Stimulated activated CD4-positive, alpha-beta T cell treated with anti-CD3 and anti-CD28 coated beads, TNF-alpha, amount 100 ng/mL, for 4 hours (primary cell): ENCODE results near the gene CROT.
"Not testable (repeated sequence)": the region's sequence is repeated elsewhere in the genome, so short reads cannot be mapped to it uniquely, and the experiment has no call there.

Experiments used
- DNase-seq, 3 experiments: peaks; one replicate each; pipeline ENCODE4 v3.0.0-alpha.2; 2020; ENCODE audit warnings: low read depth in 3 of 3

CROT gene, protein sequence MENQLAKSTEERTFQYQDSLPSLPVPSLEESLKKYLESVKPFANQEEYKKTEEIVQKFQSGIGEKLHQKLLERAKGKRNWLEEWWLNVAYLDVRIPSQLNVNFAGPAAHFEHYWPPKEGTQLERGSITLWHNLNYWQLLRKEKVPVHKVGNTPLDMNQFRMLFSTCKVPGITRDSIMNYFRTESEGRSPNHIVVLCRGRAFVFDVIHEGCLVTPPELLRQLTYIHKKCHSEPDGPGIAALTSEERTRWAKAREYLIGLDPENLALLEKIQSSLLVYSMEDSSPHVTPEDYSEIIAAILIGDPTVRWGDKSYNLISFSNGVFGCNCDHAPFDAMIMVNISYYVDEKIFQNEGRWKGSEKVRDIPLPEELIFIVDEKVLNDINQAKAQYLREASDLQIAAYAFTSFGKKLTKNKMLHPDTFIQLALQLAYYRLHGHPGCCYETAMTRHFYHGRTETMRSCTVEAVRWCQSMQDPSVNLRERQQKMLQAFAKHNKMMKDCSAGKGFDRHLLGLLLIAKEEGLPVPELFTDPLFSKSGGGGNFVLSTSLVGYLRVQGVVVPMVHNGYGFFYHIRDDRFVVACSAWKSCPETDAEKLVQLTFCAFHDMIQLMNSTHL

DNA sequence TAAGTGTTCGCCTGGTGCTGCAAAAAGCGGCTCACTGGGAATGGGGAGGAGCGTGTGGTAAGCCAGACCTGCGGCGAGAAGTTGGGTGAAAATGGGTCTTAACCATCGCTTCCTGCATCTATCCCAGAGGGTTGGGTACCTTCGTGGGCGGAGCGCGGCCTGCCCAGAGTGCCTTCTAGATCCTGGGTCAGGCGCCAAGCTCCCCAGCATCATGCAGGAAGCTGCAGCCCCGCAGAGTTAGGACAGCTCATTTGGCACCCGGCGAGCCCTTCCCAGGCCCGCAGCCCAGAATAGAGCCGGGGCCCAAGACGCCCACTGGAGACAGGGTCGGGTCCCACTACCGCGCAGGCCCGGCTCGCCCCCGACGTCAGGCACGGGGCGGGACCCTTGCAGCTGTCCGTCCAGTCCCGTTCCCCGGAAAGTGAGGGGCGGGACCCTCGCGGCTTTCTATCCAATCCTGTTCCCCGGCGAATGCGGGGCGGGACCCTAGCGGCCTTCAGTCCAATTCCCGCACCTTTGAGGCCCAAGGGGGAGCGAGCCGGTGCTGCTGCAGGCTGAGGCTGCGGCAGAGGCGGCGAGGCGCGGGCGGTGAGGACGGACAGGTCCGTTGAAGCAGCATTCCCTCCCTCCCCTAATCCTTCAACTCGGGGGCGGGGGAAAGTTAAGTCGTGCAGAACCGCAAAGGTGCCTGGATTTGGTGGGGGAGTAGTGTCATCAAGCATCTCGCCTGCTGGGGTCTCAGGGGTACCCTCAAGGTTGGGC is at the start of gene CROT:
Gene CROT, plus strand, starts transcription at position 499 of the 762 bp plus-strand sequence. CDS start 3,405 bp downstream, outside the sequence.
- peak; percentile 85 to 91 (median 87) for DNase-seq

DNA sequence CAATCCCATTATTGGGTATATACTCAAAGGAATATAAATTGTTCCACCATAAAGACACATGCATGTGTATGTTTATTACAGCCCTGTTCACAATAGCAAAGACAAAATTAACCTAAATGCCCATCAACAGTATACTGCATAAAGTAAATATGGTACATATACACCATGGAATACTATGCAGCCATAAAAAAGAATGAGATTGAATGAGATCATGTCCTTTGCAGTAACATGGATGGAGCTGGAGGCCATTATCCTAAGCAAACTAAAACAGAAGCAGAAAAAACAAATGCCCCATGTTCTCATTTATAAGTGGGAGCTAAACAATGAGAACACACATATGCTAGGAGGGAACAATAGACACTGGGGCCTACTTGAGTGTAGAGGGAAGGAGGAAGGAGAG is 44.7 kb upstream of the CROT start:
- no peak for DNase-seq

DNA sequence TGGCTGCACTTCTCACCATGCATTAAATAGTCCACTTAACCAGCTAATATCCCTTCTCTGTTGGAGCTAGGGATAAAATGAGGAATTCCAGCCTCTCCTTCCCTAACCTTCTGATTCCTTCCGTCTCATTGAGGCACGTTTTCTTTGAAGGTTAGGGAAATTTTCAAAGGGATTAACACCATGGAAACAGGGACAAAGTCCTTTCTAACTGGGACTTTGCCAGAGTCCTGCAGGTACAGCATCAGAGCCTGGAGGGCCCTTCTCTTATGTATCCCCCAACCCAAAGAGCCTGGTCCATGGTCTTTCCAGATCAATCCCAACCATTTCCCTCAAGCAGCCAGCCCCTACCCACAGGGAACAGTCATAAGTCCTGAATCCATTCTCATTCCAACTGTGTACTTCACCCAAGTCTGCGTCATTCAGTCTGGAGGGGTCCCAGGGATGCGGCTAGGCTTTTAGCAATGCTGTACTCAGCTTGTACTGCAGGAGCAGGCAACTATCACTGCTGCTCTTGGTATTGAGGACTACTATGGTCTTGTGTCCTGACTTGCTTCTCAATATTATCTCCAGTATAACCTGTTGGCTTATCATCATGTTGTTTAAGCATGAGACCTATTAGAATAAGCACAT is 34.6 kb upstream of the CROT start:
- no peak for DNase-seq

DNA sequence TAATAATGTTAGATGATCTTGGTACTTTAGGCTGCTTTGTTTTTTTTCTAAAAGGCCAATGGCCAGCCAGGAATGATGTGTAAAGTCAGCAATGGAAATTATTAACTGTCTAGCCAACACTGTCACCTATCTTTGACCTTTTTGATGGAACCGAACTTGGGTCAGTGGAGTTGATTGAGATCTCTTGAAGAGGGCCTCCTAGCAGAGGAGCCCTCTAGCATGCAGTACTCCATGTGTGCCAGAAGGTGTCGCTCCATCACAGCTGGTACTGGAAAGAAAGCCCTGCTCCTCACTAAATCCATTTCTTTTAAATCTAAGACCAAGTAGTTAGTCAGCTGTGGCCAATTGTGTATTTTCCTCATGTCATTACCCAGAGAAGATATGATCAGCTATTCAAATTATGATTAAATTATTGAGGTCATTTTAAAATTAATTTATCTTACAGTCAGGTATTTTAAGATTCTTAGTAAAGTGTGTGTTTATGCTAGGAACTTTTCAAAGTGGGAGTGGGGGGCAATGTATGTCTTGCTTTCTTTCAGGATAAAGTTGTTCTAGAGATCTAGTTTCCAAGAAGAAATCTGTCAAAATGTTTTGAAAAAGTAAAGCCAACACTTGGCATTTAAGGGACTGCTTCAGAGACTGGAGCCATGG is 33.1 kb upstream of the CROT start:
- DNase-seq, result peak; percentile 7 to 43 (median 26)

DNA sequence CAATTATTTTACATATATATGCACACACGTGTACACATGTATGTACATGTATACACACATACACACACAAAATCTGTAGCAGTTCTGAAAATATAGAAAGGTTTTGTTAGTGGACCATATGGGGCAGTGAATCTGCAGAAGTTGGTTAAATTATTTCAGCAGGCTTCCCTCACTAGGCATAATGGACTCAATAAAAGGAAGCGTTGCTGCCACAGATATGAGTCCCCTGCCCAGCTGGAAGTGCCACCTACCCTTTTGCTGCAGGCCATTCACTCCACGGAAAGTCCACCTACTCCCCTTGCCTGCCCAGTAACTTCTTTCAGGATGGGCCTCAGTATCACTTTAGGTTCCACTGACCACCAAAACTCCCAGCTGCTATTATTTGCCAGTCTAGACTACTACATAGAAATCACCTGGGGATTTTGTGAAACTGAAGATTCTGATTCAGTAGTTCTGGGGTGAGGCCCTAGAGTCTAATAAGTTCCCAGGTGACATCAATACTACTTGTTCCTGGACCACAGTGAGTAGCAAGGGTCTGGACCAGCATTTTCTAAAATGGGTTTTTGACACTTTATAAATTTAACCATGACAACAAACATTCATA is 29.3 kb upstream of the CROT start:
- DNase-seq, result no peak

DNA sequence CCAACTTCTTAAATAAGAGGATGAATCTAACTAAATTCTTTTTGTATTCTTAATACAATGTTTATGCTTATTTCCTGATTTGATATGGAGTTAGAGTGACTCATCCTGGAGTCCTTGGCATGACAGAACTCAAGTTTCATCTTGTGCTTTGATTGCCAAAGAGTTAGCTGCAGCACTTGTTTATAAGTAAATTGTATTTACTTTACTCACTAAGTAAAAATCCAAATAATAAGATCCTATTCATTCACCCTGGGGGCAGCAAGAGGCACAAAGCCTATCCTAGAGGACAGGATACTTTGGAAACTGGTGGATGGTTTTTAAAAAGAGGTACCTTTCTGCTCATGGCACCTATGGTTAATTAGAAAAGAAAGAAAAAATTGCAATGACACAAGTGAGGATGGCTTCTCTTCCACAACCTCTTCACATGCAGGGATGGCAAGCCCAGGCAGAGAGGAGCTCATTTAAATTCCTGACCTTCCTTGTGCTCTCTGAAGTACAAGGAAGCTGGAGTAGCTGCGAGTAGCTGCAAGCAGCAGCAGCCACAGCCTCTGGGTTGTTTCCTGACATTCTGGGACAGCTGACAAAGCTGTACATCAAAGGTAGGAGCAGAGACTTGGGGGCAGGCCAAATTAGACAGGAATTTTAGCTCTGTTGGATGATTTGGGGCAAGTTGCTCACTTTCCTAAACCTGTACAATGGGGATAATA is 28.5 kb upstream of the CROT start:
- no peak for DNase-seq

DNA sequence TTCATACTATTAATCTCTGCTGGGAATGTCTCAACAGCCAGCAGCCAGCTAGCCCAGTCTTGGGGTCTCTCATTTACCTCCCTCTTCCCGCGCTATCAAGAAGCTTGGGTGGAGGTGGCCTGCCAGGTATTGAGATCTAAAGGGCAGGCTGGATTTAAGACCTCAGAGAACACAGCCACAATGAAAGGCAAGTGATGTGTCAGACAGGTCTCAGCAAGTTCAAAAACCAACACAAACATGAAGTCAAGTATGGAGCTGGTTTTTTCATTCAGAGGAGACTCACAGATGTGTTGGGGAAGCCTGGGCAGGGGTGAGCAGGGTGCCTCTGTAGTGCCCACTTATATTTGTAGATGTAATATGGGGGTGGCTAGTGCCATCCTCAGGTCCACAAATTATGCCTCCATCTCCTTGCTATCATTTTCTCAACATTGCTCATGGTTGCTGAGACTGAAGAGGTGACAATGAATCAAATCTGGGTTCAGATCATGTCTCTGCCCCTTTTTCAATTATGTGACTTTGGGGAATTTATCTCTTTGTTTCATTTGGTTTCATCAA is 27.7 kb upstream of the CROT start:
- DNase-seq, result no peak

DNA sequence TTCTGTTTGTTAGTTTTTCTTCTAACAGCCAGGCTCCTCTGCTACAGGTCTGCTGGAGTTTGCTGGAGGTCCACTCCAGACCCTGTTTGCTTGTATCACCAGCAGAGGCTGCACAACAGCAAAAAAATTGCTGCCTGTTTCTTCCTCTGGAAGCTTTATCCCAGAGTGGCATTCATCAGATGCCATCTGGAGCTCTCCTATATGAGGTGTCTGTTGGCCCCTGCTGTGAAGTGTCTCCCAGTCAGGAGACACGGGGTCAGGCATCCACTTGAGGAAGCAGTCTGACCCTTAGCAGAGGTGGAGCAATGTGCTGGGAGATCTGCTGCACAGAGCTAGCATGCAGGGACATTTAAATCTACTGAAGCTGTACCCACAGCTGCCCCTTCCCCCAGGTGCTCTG is 26.7 kb upstream of the CROT start:
- no peak for DNase-seq

DNA sequence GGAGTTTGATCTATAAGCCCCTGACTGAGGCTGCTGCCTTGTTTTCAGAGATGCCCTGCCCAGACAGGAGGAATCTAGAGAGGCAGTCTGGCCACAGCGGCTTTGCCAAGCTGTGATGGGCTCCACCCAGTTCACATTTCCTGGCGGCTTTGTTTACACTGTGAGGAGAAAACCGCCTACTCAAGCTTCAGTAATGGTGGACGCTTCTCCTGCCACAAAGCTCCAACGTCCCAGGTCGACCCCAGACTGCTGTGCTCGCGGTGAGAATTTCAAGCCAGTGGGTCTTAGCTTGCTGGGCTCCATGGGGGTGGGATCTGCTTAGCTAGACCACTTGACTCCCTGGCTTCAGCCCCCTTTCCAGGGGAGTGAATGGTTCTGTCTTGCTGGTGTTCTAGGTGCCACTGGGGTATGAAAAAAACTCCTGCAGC is 26.3 kb upstream of the CROT start:
- not testable (repeated sequence) for DNase-seq

DNA sequence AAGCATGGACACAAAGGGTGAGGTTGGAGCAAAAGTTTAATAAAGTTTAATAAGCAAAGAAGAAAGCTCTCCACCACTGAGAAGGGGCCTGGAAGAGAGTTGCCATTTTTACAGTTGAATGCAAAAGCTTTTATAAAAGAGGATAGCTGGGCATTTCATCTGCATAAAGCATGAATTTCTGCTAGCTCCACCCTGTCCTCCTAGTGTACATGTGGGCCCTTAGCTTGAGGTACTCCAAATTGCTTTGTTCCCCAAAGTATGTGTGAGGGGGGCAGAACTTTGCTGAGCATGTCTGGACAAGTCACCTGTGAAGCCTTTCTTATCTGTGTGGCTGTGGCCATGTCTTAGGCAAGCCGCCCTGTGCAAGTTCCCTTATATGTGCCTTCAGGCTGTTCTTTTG is 22.6 kb upstream of the CROT start:
- DNase-seq, result no peak

DNA sequence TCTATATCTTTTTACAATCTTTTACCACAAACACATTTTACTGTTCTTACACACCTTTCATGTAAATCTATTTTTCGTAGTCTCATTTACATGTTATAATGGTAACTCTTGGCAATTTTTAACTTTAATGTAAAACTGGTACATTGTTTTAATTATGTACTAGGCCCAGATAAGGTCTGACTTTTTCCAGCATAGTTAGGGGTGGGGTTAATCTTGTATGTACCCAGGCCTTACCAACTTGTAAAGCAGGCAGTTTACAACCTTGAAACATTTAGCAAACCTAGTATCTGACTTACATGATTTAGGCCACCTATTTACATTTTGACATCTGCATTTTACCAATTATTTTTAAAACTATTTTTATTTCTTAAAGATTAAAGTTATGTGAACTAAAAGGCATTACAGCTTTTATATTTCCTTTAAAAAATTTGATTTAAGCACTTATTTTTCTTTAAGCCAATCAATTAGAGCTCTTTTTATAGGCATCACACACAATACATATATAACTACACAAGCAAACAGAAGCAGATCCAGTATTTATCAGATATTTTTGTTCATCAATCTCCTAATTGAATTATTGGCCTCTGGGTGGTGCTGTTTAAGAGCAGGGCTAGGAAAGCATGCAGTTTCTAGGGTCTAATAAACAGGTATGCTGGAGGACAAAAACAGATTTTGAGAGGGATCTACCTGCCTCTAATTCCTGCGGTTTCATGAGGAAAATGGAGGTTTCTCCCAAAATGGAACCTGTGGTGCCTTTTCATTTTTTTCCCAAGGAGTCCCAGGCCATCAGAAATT is 19.7 kb upstream of the CROT start:
- no peak for DNase-seq

DNA sequence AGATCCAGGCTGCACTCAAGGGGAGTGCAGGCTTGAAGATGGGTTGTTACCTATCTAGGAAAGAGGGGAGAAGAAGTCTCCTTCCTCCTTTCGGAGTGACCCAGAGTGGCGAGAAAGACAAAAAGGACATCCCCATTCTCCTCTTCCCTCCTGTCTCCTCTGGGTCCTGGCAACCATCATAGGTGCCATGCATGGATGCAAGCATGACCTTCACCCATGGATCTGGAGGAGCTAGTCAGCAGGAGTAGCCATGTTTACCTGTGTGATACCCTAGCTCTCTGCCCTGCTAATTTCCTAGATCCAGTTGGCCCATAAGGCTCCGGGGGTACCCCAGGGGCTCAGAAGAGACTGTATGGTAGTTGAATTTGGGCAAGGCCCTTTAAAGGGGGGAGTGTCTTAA is 17.2 kb upstream of the CROT start:
- DNase-seq, result no peak

DNA sequence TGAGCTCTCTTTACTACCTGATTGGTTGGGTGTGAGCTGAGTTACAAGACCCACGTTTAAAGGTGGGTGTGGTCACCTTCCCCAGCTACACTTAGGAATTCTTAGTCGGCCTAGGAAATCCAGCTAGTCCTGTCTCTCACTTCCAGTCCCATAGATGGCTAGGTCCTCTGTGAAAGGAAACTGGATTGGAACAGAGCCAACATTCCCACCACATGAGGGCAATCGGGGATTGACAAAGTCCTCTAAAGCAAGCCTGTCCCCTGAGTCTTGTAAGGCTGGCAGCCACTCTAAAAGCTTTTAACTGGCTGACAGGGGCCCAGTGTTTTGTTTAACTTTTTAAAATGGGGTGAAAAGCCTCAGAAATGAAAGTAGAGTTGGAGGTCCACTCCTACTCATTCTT is 15.1 kb upstream of the CROT start:
- DNase-seq, result no peak

DNA sequence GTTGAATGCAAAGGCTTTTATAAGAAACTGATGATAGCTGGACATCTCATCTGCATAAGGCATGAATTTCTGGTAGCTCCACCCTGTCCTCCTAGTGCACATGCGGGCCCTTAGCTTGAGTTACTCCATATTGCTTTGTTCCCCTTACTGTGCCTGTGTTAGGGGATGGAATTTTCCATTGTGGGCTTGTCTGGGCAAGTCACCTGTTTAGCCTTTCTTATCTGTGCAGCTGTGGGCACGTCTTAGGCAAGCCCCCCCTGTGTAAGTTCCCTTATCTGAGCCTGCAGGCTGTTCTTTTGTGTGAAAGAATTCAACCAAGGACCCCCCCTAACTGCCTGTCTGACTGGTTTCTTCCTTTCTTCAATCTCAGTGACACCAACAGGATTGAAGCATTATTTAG is 14.5 kb upstream of the CROT start:
- no peak for DNase-seq

DNA sequence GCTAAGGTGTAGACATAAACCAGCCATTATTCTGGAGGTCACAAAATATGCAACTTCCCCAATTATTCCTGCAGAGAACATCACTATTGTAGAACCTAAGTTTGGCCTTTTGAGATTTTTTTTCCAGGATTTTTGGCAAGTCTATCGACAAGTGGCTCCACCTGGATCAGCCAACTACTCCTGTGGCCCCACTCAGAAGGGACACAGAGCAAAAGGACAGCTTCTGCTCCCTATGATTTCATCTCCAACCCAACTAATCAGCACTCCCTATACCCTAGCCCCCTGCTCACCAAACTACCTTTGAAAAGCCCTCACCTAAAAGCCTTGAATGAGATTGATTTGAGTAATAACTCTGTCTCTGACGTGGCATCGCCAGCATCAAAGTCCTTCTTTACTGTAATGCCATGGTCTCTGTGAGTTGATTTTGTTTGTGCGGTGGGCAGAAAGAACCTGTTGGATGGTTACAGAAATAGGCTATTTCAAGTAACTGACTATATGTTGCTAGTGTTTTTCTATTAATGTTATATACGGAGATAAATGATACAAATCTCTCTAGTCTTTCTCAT is 13.7 kb upstream of the CROT start:
- no peak for DNase-seq

DNA sequence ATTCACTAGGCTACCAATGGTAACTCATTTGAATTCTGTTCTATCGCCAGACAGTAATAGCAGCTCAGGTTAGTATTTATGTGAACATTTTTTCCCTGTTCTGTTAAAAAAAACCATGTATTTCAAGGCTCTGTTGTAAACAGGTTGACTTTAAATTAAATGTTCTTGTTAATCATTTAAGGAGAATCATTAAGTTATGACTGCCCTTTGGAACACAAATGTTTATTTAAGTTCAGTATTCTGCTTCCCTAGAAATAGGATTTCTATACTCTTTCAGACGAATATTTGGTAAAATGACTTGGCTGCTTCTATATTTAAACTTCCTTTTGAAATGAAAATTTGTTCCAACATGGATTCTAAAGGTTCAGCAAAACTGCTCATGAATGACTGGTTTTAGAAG is 13.1 kb upstream of the CROT start:
- DNase-seq, result no peak

DNA sequence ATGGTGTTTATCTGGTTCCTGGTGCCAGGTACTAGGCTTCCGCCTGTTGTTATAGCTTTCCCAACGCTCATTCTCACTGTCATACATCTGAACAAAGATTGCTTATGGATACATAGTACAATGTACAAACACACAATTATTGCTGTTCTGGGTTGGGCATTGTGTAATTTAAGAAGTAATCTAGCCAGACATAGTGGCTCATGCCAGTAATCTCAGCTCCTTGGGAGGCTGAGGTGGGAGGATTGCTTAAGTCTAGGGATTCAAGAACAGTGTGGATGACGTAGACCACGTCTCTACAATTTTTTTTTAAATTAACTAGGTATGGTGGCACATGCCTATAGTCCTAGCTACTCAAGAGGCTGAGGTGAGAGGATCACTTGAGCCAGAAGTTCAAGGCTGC is 9.3 kb upstream of the CROT start:
- no peak for DNase-seq

DNA sequence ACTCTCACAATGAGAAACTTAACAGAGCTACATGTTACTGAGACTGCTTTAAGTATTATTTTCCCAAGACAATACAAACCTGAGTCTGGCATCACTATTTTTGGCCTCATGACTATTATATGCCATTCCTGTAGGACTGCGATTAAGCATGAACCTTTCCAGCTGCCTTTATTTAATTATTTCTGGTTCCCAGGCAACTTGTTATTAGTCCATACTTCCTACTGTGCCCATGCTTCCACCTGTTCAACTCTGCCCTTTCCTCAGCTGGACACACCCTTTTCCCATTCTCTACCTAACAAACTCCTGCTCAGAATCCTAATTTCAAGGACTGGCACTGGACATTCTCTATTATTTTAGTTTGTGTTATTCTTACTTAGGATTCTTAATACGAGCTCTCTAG is 8.1 kb upstream of the CROT start:
- DNase-seq, result no peak

DNA sequence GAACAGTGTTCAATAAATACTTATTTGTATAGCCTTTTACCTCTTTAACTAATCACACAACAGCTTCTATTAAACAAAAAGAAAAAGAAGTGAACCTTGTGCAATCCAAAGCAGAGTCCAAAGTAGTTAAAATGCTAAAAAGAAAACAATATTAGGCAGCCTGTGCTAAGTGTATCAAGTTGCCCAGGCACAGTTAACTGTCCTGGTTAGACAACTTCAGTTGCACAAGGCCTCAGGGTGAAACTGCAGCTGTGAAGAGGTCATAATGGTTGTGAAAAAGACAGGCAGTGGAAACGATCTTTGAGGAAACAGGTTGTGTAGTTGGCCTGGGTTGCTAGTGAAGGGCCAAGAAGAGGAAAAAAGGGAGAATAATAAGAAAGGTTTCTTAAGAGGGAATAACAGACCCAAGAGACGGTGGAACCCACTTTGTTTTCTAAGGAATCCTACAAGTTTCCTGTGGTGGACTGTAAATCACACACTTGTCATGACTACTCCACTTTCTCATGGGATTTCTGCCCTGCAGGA is 6.0 kb upstream of the CROT start:
- DNase-seq, result no peak
